Spleen (tissue), 11 donors: ENCODE measurements around the gene AGPS. TPM values are rescaled to one million over a fixed set of nuclear protein-coding genes. Genes with fewer than 3 reads are reported as not detected.

Experiments used
- DNase-seq: peaks from one replicate; pipeline ENCODE4 v3.0.0-alpha.2; 2020
- H3K27ac ChIP-seq, 8 donors: fragments of 200-600 bp; sonication (generic) in 7 of 8; 1 replicate in 4 of 8; 2 replicates in 4 of 8; pipeline versions ENCODE4 v1.5.0 to v1.8.0; 2016 to 2021; ENCODE audit warnings: inconsistent platforms in 4 of 8, mild to moderate bottlenecking in 4 of 8, moderate library complexity in 1 of 8
- H3K27me3 ChIP-seq, 7 donors: fragments of 200-600 bp; sonication (generic) in 6 of 7; replicated peaks in 1 of 7; 1 replicate in 4 of 7; 2 replicates in 3 of 7; pipeline versions ENCODE4 v1.5.0 to v1.8.0; 2016 to 2021; ENCODE audit warnings: inconsistent platforms in 3 of 7, mild to moderate bottlenecking in 1 of 7
- H3K36me3 ChIP-seq, 6 donors: fragments of 200-600 bp; sonication (generic) in 5 of 6; 1 replicate in 4 of 6; 2 replicates in 2 of 6; pipeline versions ENCODE4 v1.5.0 to v1.8.0; 2016 to 2021; ENCODE audit warnings: inconsistent platforms in 2 of 6
- H3K4me1 ChIP-seq, 6 donors: fragments of 200-600 bp; sonication (generic) in 5 of 6; 1 replicate in 3 of 6; 2 replicates in 3 of 6; pipeline versions ENCODE4 v1.5.0 to v1.8.0; 2016 to 2021; ENCODE audit warnings: inconsistent platforms in 3 of 6
- H3K4me3 ChIP-seq, 8 donors: fragments of 200-600 bp; sonication (generic) in 7 of 8; 1 replicate in 4 of 8; 2 replicates in 4 of 8; pipeline versions ENCODE4 v1.5.0 to v1.8.0; 2016 to 2021; ENCODE audit warnings: inconsistent platforms in 4 of 8, mild to moderate bottlenecking in 4 of 8, moderate library complexity in 2 of 8
- H3K9me3 ChIP-seq, 8 donors: fragments of 200-600 bp; sonication (generic) in 7 of 8; 1 replicate in 4 of 8; 2 replicates in 4 of 8; pipeline versions ENCODE4 v1.5.0 to v1.8.0; 2016 to 2021; ENCODE audit warnings: inconsistent platforms in 4 of 8
- CTCF ChIP-seq, 11 experiments: fragments of 200-600 bp in 7 of 11; fragments of 450-650 bp in 4 of 11; sonication (generic) in 4 of 11; IDR thresholded peaks in 8 of 11; conservative IDR thresholded peaks in 3 of 11; 1 replicate in 7 of 11; 2 replicates in 4 of 11; pipeline versions ENCODE4 v1.4.0 to v1.8.0; 2016 to 2021; ENCODE audit warnings: antibody characterized with exemption in 11 of 11, inconsistent platforms in 4 of 11, mild to moderate bottlenecking in 1 of 11
- POLR2A ChIP-seq, 3 donors: fragments of 450-650 bp; IDR thresholded peaks; one replicate each; pipeline ENCODE4 v1.5.1; 2017; ENCODE audit warnings: antibody characterized with exemption in 3 of 3, mild to moderate bottlenecking in 1 of 3
- POLR2AphosphoS5 ChIP-seq, 3 donors: sonication (generic); formaldehyde crosslinking; IDR thresholded peaks; one replicate each; pipeline ENCODE4 v1.5.1; 2017; ENCODE audit warnings: antibody characterized with exemption in 3 of 3
- WGBS, 5 donors: extraction: QIAGEN DNeasy Blood & Tissue Kit in 3 of 5; methylation state at CpG; one replicate each; pipeline versions ENCODE4 v1.1.5 to v1.1.7; 2013 to 2018; 5-methylcytosine and 5-hydroxymethylcytosine counted together
- intact Hi-C: fragments of 100-400 bp; cut with DNase I; formaldehyde crosslinking; loops from one replicate; pipeline ENCODE4 v1.15.0; 2023; ENCODE audit warnings: low total_unique reads
- polyA plus RNA-seq, 3 donors: library from polyadenylated mRNA; stranded (reverse); fragments of 200-250 nt; gene quantifications; one replicate each; pipeline ENCODE4 v1.2.1, GENCODE V29; 2013
- total RNA-seq, 7 donors: library from RNA; depleted of rRNA in 3 of 7; stranded (reverse); fragments of >200 nt in 3 of 7; fragmentation: NEBNext Ultra II Directional in 4 of 7; extraction: Animal tissue kit (Norgen Biotek cat#: 25700) in 4 of 7; gene quantifications; one replicate each; pipeline versions ENCODE4 v1.1.0 to v1.2.1, GENCODE V29; 2016 to 2021
- donor health status: healthy with polysubstance abuse.
- donor health status: DM: no; HTN: no; CAD: no; lungs with moderate emphysema.
- donor health status: DM: no; HTN: no; CAD: no.
- donor health status: Bipolar disorder and iron deficiency.
- donor health status: healthy.
- donor health status: DM: no; HTN: no; CAD: no.
- donor health status: DM: yes; HTN: yes; CAD: no.

Gene AGPS
- total and polyA plus RNA-seq, 10 donors, result 3.3 to 44.5 (median 28.2) TPM

- peaks cover 0 to 8% (median 0%) of the 10 kb centered on the region in 8 donors for H3K9me3 ChIP-seq
- no peaks in the 10 kb centered on the region for H3K27me3 ChIP-seq
- H3K36me3 ChIP-seq, result peaks cover 0 to 11% (median 0%) of the 10 kb centered on the region in 6 donors
- TF ChIP-seq POLR2A (IDR thresholded peaks at IDR 0.05) (no peak), CTCF (IDR thresholded peaks at IDR 0.05 in 8 of 11, conservative IDR thresholded peaks at IDR 0.05 in 3 of 11) (no peak), POLR2AphosphoS5 (IDR thresholded peaks at IDR 0.05) (no peak)
- intact Hi-C loops, result no loop called here
- H3K27ac ChIP-seq, result peak overlapping the region in 1 of 8 donors; percentile 16
- no peak overlapping the region for H3K4me3 ChIP-seq
- WGBS, 5 donors, result 80 to 90% (median 85%) methylated on average over 6 of the region's 6 CpGs
- H3K4me1 ChIP-seq, result peaks cover 0 to 3% (median 0%) of the 10 kb centered on the region in 6 donors
- no peak for DNase-seq
These were observed 150.6 kb downstream of the AGPS start for GRCh38 chr2:177543007-177543760.

GRCh38 chr2:177545143-177545542, 152.6 kb downstream of the AGPS start:
- Histone ChIP-seq H3K36me3 (no peaks in the 10 kb centered on the region), H3K4me3 (no peak overlapping the region), H3K27ac (no peak overlapping the region), H3K27me3 (no peaks in the 10 kb centered on the region), H3K4me1 (peaks cover 0 to 3% (median 0%) of the 10 kb centered on the region in 6 donors), H3K9me3 (peaks cover 0 to 8% (median 0%) of the 10 kb centered on the region in 8 donors)
- WGBS, 5 donors, result 77 to 87% (median 78%) methylated on average over 3 of the region's 3 CpGs
- TF ChIP-seq POLR2A (IDR thresholded peaks at IDR 0.05) (no peak), POLR2AphosphoS5 (IDR thresholded peaks at IDR 0.05) (no peak), CTCF (IDR thresholded peaks at IDR 0.05 in 8 of 11, conservative IDR thresholded peaks at IDR 0.05 in 3 of 11) (no peak)
- no peak for DNase-seq
- intact Hi-C loops, result no loop called here

GRCh38 chr2:177545981-177546585, 153.5 kb downstream of the AGPS start:
- Histone ChIP-seq H3K27me3 (no peaks in the 10 kb centered on the region), H3K4me1 (peaks cover 0 to 3% (median 0%) of the 10 kb centered on the region in 6 donors), H3K9me3 (peaks cover 0 to 8% (median 0%) of the 10 kb centered on the region in 8 donors), H3K36me3 (no peaks in the 10 kb centered on the region), H3K4me3 (no peak overlapping the region), H3K27ac (no peak overlapping the region)
- no peak for TF ChIP-seq POLR2AphosphoS5 (IDR thresholded peaks at IDR 0.05)
- TF ChIP-seq CTCF (IDR thresholded peaks at IDR 0.05 in 8 of 11, conservative IDR thresholded peaks at IDR 0.05 in 3 of 11), result no peak
- TF ChIP-seq POLR2A (IDR thresholded peaks at IDR 0.05), result no peak
- no peak for DNase-seq
- WGBS, 5 donors, result 85 to 94% (median 93%) methylated on average over 9 to 10 of the region's 10 CpGs
- intact Hi-C loops, result no loop called here

- peaks cover 0 to 8% (median 0%) of the 10 kb centered on the region in 8 donors for H3K9me3 ChIP-seq
- no peak overlapping the region for H3K27ac ChIP-seq
- peaks cover 0 to 10% (median 5%) of the 10 kb centered on the region in 6 donors for H3K4me1 ChIP-seq
- intact Hi-C loops, result no loop called here
- DNase-seq, result no peak
- no peak overlapping the region for H3K4me3 ChIP-seq
- H3K27me3 ChIP-seq, result no peaks in the 10 kb centered on the region
- TF ChIP-seq POLR2A (IDR thresholded peaks at IDR 0.05), result no peak
- no peak for TF ChIP-seq CTCF (IDR thresholded peaks at IDR 0.05 in 8 of 11, conservative IDR thresholded peaks at IDR 0.05 in 3 of 11)
- no peak for TF ChIP-seq POLR2AphosphoS5 (IDR thresholded peaks at IDR 0.05)
- H3K36me3 ChIP-seq, result no peaks in the 10 kb centered on the region
These were observed 154.5 kb downstream of the AGPS start for GRCh38 chr2:177547122-177547521.
